Stimulated activated CD8-positive, alpha-beta memory T cell treated with anti-CD3 and anti-CD28 coated beads, Interleukin-2, amount 100 ng/mL, for 48 hours (primary cell): ENCODE data around the gene LDLRAP1.
"Not testable (repeated sequence)": the region's sequence is repeated elsewhere in the genome, so short reads cannot be mapped to it uniquely, and the experiment has no call there.

Experiments
- DNase-seq, 2 donors: peaks; one replicate each; pipeline ENCODE4 v3.0.0-alpha.2; 2020; ENCODE audit warnings: low read depth in 2 of 2

Gene LDLRAP1

GRCh38 chr1:25576459-25577133 lies 33.2 kb downstream of the LDLRAP1 start:
- DNase-seq, result no peak

DNA sequence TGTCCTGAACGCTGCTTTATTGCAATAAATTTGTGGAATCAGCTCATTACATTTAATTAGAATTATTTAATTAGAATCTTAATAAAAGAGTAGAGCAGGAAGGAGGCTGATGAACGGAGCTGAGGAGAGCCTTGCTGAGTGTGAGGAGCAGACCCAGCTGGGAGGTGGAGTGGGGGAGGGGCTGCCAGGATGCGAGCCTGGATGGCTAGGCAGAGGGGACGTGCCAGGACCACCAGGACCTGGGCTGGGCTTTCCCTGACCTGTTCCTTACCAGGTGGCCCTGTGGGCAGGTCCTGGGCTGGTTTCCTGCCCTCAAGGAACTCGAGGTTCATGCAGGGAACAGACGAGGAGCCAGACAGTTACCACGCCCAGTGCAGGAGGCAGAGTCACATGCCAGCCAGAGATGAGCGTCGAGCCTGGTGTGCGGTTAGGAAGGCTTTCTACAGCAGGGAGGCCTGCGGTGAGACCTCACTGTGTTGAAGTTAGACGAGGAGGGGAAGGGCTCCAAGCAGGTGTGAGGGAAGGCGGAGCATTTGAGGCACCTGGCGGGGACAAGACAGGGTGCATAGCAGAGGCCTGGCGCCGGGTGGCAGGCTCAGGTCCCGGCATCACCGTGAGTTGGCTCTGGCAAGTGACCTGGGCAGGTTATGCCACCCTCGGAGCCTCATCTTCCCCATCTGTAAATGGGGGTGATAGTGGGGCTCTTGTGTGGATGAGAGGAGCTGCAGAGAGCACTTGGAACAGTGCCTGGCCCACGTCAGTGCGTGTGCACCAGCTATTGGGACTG lies 33.9 kb downstream of the LDLRAP1 start:
- DNase-seq, result no peak

GRCh38 chr1:25579292-25580252 lies 36.2 kb downstream of the LDLRAP1 start:
- no peak for DNase-seq

DNA sequence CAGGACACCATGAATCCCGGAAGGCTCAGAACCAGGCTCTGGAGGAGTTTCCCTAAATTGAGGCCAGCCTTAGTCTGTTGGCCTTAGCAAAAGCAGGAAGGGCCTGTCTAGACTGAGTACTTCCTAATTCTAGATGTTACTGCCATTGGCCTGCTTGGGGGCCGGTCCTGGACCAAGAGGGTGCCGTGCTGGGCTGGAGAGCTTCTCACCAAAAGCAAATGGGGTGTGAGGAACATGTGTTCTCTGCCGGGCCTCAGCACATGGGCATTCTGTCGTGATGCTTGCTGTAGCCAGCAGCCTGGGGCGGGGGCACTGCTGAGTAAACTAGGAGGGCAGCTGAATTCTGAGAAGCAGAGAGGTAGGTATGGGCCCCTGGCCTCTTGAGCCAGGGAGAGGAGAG lies 37.5 kb downstream of the LDLRAP1 start:
- no peak for DNase-seq

- no peak for DNase-seq
These were observed 38.4 kb downstream of the LDLRAP1 start for GRCh38 chr1:25581764-25582163.

DNA sequence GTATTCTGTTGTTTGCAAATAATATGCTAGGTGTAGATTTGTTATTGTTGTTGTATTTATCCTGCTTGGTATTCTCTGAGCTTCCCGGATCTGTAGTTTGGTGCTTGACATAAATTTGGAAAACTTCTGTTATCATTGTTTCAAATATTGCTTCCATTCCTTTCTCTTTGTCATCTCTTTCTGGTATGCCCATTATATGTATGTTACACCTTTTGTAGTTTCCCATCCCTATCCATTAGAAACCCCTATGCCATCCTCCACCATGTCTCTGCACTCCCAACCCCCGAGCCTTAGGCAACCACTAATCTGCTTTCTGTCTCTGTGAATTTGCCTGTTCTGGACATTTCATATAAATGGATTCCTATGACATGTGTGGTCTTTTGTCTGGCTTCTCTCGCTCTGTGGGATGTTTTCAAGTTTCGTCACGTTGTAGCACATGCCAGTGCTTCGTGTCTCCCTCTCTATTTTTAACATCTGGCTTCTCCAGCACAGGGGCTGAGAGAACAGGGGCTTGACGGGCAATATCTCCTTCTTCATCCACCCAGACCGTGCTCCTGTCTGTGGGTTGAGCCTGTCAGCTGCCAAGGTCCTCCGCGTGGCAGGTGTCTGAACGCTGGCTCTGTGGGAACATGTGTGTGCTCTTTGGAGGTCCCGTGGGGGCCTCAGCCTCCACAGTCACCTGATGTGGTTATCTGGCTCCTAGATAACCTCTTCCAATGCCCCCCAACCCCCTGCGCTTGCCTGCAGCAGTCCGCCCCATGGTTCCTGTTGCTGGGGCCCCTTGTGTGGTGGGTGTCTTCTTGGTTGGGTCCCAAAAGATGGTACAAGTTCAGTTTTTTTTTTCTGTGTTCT lies 40.3 kb downstream of the LDLRAP1 start:
- no peak for DNase-seq

- no peak for DNase-seq
These were observed 42.8 kb downstream of the LDLRAP1 start for GRCh38 chr1:25586181-25586588.

DNA sequence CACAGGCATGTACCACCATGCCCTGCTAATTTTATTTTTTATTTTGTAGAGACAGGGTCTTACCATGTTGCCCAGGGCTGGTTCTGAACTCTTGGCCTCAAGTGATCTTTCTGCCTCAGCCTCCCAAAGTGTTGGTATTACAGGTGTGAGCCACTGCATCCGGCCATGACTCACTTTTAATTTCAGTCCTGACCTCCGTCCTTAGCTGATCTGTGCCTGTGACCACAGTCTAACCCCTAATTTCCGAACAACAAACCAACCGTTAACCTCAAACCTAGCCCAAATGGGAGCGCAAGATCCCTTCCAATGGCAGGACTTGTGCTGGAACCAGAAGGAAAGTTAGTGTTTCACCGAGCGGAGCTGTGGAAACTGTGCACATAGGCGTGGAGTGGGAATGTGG lies 43.9 kb downstream of the LDLRAP1 start:
- no peak for DNase-seq

- not testable (repeated sequence) for DNase-seq
These were observed 44.8 kb downstream of the LDLRAP1 start for GRCh38 chr1:25588224-25588623.

- not testable (repeated sequence) for DNase-seq
These were observed 45.4 kb downstream of the LDLRAP1 start for GRCh38 chr1:25588786-25589185.

GRCh38 chr1:25590096-25590824 lies 46.9 kb downstream of the LDLRAP1 start:
- DNase-seq, result no peak

GRCh38 chr1:25593861-25594260 lies 50.5 kb downstream of the LDLRAP1 start:
- no peak for DNase-seq

- DNase-seq, result no peak
These were observed 51.6 kb downstream of the LDLRAP1 start for GRCh38 chr1:25594971-25595370.

DNA sequence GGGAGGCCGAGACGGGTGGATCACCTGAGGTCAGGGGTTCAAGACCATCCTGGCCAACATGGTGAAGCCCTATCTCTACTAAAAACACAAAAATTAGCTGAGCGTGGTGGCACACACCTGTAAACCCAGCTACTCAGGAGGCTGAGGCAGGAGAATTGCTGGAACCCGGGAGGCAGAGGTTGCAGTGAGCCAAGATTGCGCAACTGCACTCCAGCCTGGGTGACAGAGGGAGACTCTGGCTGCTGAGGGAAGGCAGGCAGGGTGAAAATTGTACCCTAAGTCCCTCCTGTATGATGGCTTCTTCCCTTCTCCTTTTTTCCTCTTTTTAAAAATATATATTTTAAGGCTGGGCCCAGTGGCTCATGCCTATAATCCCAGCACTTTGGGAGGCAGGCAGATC lies 53.2 kb downstream of the LDLRAP1 start:
- DNase-seq, result not testable (repeated sequence)

DNA sequence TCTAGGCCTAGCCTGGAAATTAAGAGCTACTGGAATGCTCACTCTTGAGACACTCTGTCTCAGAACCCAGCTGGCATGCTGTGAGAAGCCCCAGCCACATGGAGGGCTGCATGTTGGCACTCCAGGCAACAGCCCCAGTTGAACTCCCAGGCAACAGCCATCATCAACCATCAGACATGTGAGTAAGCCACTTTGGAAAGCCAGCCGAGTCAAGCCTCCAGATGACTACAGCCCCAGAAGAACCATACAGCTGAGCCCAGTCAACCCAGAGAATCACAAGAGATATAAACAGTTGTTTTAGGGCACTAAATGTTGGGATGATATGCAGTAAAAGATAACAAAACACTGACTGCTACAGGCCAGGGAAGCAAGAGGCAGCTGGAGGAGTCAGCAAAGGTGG lies 55.5 kb downstream of the LDLRAP1 start:
- DNase-seq, result no peak

GRCh38 chr1:25599969-25600610 lies 56.7 kb downstream of the LDLRAP1 start:
- DNase-seq, result no peak

- not testable (repeated sequence) for DNase-seq
These were observed 57.7 kb downstream of the LDLRAP1 start for GRCh38 chr1:25600971-25601699.

DNA sequence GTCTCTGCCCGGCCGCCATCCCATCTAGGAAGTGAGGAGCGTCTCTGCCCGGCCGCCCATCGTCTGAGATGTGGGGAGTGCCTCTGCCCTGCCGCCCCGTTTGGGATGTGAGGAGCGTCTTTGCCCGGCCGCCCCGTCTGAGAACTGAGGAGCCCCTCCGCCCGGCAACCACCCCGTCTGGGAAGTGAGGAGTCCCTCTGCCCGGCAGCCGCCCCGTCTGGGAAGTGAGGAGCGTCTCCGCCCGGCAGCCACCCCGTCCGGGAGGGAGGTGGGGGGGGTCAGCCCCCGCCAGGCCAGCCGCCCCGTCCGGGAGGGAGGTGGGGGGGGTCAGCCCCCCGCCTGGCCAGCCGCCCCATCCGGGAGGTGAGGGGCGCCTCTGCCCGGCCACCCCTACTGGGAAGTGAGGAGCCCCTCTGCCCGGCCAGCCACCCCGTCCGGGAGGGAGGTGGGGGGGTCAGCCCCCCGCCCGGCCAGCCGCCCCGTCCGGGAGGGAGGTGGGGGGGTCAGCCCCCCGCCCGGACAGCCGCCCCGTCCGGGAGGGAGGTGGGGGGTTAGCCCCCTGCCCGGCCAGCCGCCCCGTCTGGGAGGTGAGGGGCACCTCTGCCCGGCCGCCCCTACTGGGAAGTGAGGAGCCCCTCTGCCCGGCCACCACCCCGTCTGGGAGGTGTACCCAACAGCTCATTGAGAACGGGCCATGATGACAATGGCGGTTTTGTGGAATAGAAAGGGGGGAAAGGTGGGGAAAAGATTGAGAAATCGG lies 60.6 kb downstream of the LDLRAP1 start:
- not testable (repeated sequence) for DNase-seq

DNA sequence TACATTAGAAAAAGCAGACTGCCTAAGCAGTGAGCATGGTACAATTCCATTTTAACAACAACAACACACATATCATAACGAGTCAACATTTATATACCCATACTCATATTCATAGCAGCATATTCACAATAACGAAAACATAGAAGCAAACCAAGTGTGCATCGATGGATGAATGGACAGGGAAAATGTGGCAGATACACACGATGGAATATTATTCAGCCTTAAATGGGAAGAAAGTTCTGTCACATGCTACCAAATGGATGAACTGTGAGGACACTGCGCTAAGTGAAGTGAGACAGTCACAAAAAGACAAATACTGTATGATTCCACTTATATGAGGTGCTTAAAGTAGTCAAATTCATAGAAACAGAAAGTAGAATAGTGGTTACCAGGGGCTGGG lies 63.7 kb downstream of the LDLRAP1 start:
- no peak for DNase-seq
